HepG2 (cell line): ENCODE measurements around the gene PLXND1. TPM values are rescaled to one million over a fixed set of nuclear protein-coding genes. Genes with fewer than 3 reads are reported as not detected.

Experiments
- ATF4 ChIP-seq, 2 experiments: fragments of 450-650 bp in 1 of 2; sonication (generic) in 1 of 2; formaldehyde crosslinking; IDR thresholded peaks; 2 replicates each; pipeline versions ENCODE4 v1.5.0 to v1.8.0; 2020 to 2022; ENCODE audit warnings: mild to moderate bottlenecking in 1 of 2, missing genetic modification reagents in 1 of 2
- CEBPB ChIP-seq: IDR thresholded peaks from 2 replicates; pipeline ENCODE4 v1.6.1; 2011; ENCODE audit warnings: low read depth, low read length, improper control_type of control experiment, borderline replicate concordance
- FOSL2 ChIP-seq: sonication (generic); formaldehyde crosslinking; IDR thresholded peaks from 2 replicates; pipeline ENCODE4 v1.4.0; 2020; ENCODE audit warnings: missing genetic modification reagents
- PATZ1 ChIP-seq: sonication (generic); formaldehyde crosslinking; IDR thresholded peaks from 2 replicates; pipeline ENCODE4 v1.4.0; 2020; ENCODE audit warnings: missing genetic modification reagents
- SAP130 ChIP-seq: IDR thresholded peaks from 2 replicates; pipeline ENCODE4 v1.6.1; 2016; ENCODE audit warnings: low read depth
- SOX5 ChIP-seq: IDR thresholded peaks from 2 replicates; pipeline ENCODE4 v1.6.1; 2016; ENCODE audit warnings: borderline replicate concordance
- THAP11 ChIP-seq: IDR thresholded peaks from 2 replicates; pipeline ENCODE4 v1.6.1; 2016; ENCODE audit warnings: missing biosample characterization, missing genetic modification reagents
- ZNF770 ChIP-seq: sonication (generic); formaldehyde crosslinking; IDR thresholded peaks from 2 replicates; pipeline ENCODE4 v1.5.0; 2020; ENCODE audit warnings: mild to moderate bottlenecking, missing genetic modification reagents
- polyA plus RNA-seq, 8 experiments: library from polyadenylated mRNA; depleted of rRNA in 3 of 8; stranded (reverse) in 7 of 8; unstranded in 1 of 8; fragments of >200 nt; fragmentation: Illumina TruSeq in 4 of 8; extraction: Trizol in 4 of 8; gene quantifications; 2 replicates each; pipeline versions ENCODE4 v1.2.1 to v1.2.3, GENCODE V29; 2011 to 2016; ENCODE audit warnings: low read depth in 4 of 8, missing spikeins in 1 of 8, mixed read lengths in 1 of 8; ENCODE audit not compliant: insufficient read depth in 1 of 8
- total RNA-seq, 5 experiments: library from RNA; depleted of rRNA; stranded (reverse); fragments of >200 nt; fragmentation: Illumina TruSeq; extraction: Trizol; gene quantifications; 2 replicates each; pipeline ENCODE4 v1.2.3, GENCODE V29; 2016; ENCODE audit warnings: low read depth in 1 of 5

Gene PLXND1
- total and polyA plus RNA-seq, 2 of the 13 experiments (the other 11 are each of a cell fraction or from before 2014, with no cell fraction given): 15.9 to 42.0 TPM

- TF ChIP-seq SOX5 (CRISPR knock-in tag) (peak; percentile 84; the same call in 1 of the 2 replicates), ZNF770 (CRISPR knock-in tag) (peak; percentile 64), FOSL2 (CRISPR knock-in tag) (peak; percentile 38; the same call in 1 of the 2 replicates), THAP11 (peak; percentile 29; the same call in 1 of the 2 replicates), SAP130 (CRISPR knock-in tag) (peak; percentile 21; the same call in 1 of the 2 replicates), CEBPB (peak; percentile 17; the same call in 1 of the 2 replicates), ATF4 (CRISPR knock-in tag; IDR thresholded peaks at IDR 0.05) (peak in 1 of 2 experiments; percentile 63; a peak in 1 of 4 replicates), PATZ1 (CRISPR knock-in tag) (peak; percentile 51; the same call in 1 of the 2 replicates)
Measured at GRCh38 chr3:129640985-129641384, 34.5 kb upstream of the PLXND1 start (continued).
